ENCODE results near the gene MSRB1. TPM values are rescaled to one million over a fixed set of nuclear protein-coding genes. Genes with fewer than 3 reads are reported as not detected.

The MSRB1 gene
- total and polyA plus RNA-seq, 2 of the 8 experiments (the other 6 are each of a cell fraction or from before 2014, with no cell fraction given) = 28.2 to 51.4 TPM

GRCh38 chr16:1929578-1930337, 13.2 kb downstream of the MSRB1 start (continued):
- TF ChIP-seq TAF7 (optimal IDR thresholded peaks at IDR 0.05; ENCODE audit: borderline replicate concordance, low read depth, low read length) = peak; percentile 82

Data from H1 (cell line).